Measurements from ENCODE around the gene AP3M1.

AP3M1 gene

DNA sequence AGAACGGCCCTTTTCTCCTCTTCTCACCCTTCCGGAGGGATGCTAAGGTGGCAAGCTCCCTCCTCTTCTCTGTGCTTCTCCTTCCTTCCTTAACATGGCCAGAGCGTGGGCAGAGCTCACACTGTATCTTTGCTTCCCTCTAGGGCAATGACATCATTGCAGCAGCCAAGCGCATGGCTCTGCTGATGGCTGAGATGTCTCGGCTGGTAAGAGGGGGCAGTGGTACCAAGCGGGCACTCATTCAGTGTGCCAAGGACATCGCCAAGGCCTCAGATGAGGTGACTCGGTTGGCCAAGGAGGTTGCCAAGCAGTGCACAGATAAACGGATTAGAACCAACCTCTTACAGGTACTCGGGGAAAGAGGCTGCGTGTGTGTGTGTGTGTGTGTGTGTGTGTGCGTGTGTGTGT is 36.6 kb downstream of the AP3M1 start:
- no peak overlapping the region for H3K27ac ChIP-seq (ENCODE audit: low read length)

DNA sequence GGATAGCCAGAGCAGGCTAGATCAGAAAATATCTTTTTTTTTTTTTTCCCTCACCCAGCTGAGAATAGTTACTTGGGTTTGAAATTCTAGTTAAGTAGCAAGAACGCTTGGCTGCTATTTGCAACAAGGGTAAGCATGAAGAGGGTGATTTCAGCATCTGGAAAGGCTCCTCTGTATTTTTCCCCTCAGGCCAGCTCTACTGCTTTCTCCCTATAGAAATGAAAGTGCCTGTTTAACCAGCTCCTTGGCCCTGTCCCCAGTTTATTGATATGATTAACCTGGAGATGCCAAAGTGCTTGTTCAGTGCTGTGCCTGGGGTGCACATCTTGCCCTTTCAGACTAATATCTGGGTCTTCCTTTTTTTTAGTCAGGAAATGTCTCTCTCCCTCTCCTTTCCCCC is 37.1 kb downstream of the AP3M1 start:
- no peaks in the 10 kb centered on the region for H3K79me2 ChIP-seq (ENCODE audit: low read length)
- no peak overlapping the region for H3K4me2 ChIP-seq (ENCODE audit: low read depth, low read length)
- H3K27ac ChIP-seq (ENCODE audit: low read length) = no peak overlapping the region
- no peaks in the 10 kb centered on the region for H3K9me3 ChIP-seq (replicated peaks; ENCODE audit: insufficient read depth, low read length)
- no peaks in the 10 kb centered on the region for H3F3A ChIP-seq (ENCODE audit: insufficient read depth, low read length)
- DNase-seq = no peak
- H3K9me2 ChIP-seq (replicated peaks; ENCODE audit: insufficient read depth, low read length) = no peaks in the 10 kb centered on the region
- no peak overlapping the region for H2AFZ ChIP-seq (ENCODE audit: low read length)
- H3K4me1 ChIP-seq (ENCODE audit: low read length) = no peaks in the 10 kb centered on the region
- H3K9ac ChIP-seq (ENCODE audit: low read length) = no peak overlapping the region
- H3K4me3 ChIP-seq (ENCODE audit: low read length) = no peak overlapping the region
- no peaks in the 10 kb centered on the region for H4K20me1 ChIP-seq (ENCODE audit: insufficient read depth, low read length)
- no peaks in the 10 kb centered on the region for H3K36me3 ChIP-seq (replicated peaks; ENCODE audit: insufficient read depth, low read length)
- TF ChIP-seq, protein P1, sequence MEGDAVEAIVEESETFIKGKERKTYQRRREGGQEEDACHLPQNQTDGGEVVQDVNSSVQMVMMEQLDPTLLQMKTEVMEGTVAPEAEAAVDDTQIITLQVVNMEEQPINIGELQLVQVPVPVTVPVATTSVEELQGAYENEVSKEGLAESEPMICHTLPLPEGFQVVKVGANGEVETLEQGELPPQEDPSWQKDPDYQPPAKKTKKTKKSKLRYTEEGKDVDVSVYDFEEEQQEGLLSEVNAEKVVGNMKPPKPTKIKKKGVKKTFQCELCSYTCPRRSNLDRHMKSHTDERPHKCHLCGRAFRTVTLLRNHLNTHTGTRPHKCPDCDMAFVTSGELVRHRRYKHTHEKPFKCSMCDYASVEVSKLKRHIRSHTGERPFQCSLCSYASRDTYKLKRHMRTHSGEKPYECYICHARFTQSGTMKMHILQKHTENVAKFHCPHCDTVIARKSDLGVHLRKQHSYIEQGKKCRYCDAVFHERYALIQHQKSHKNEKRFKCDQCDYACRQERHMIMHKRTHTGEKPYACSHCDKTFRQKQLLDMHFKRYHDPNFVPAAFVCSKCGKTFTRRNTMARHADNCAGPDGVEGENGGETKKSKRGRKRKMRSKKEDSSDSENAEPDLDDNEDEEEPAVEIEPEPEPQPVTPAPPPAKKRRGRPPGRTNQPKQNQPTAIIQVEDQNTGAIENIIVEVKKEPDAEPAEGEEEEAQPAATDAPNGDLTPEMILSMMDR (IDR thresholded peaks at IDR 0.05; ENCODE audit: low read length) = no peak
- TF ChIP-seq EZH2phosphoT487 (IDR thresholded peaks at IDR 0.05; ENCODE audit: low read length) = no peak
- TF ChIP-seq EZH2 (optimal IDR thresholded peaks at IDR 0.05; ENCODE audit: low read depth, low read length) = no peak
- H3K27me3 ChIP-seq (replicated peaks; ENCODE audit: insufficient read depth, low read length) = no peaks in the 10 kb centered on the region

More for the DNA sequence above, 36.6 kb downstream of the AP3M1 start:
- Histone ChIP-seq H3K4me1 (ENCODE audit: low read length) (no peaks in the 10 kb centered on the region), H4K20me1 (ENCODE audit: insufficient read depth, low read length) (no peaks in the 10 kb centered on the region), H2AFZ (ENCODE audit: low read length) (no peak overlapping the region), H3K9me2 (replicated peaks; ENCODE audit: insufficient read depth, low read length) (no peaks in the 10 kb centered on the region), H3K79me2 (ENCODE audit: low read length) (no peaks in the 10 kb centered on the region), H3F3A (ENCODE audit: insufficient read depth, low read length) (no peaks in the 10 kb centered on the region), H3K27me3 (replicated peaks; ENCODE audit: insufficient read depth, low read length) (no peaks in the 10 kb centered on the region), H3K9me3 (replicated peaks; ENCODE audit: insufficient read depth, low read length) (no peaks in the 10 kb centered on the region), H3K4me3 (ENCODE audit: low read length) (no peak overlapping the region), H3K36me3 (replicated peaks; ENCODE audit: insufficient read depth, low read length) (no peaks in the 10 kb centered on the region), H3K4me2 (ENCODE audit: low read depth, low read length) (no peak overlapping the region), H3K9ac (ENCODE audit: low read length) (no peak overlapping the region)
- no peak for DNase-seq
- TF ChIP-seq EZH2phosphoT487 (IDR thresholded peaks at IDR 0.05; ENCODE audit: low read length) (no peak), EZH2 (optimal IDR thresholded peaks at IDR 0.05; ENCODE audit: low read depth, low read length) (no peak)
- TF ChIP-seq, protein P1 (IDR thresholded peaks at IDR 0.05; ENCODE audit: low read length) = no peak

DNA sequence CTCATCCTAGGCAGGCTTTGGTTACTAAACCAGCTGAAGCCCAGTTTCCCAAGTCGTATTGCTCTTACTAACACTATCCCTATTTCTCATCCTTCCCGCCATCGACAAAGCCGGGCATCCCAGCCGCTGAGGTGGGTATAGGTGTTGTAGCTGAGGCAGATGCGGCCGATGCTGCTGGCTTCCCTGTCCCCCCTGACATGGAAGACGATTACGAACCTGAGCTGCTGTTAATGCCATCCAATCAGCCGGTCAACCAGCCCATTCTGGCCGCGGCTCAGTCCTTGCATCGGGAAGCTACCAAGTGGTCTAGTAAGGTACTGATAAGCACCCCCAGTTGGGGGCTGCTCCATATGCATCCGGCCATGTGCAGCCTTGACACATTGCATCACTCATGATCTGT is 38.8 kb downstream of the AP3M1 start:
- no peaks in the 10 kb centered on the region for H3K4me1 ChIP-seq (ENCODE audit: low read length)
- H3K27me3 ChIP-seq (replicated peaks; ENCODE audit: insufficient read depth, low read length) = no peaks in the 10 kb centered on the region
- no peak overlapping the region for H3K4me3 ChIP-seq (ENCODE audit: low read length)
- no peak overlapping the region for H3K27ac ChIP-seq (ENCODE audit: low read length)
- no peaks in the 10 kb centered on the region for H3K9me2 ChIP-seq (replicated peaks; ENCODE audit: insufficient read depth, low read length)
- no peaks in the 10 kb centered on the region for H3K36me3 ChIP-seq (replicated peaks; ENCODE audit: insufficient read depth, low read length)
- no peaks in the 10 kb centered on the region for H3K79me2 ChIP-seq (ENCODE audit: low read length)
- H3K4me2 ChIP-seq (ENCODE audit: low read depth, low read length) = no peak overlapping the region
- H3K9ac ChIP-seq (ENCODE audit: low read length) = no peak overlapping the region
- no peaks in the 10 kb centered on the region for H3F3A ChIP-seq (ENCODE audit: insufficient read depth, low read length)
- H2AFZ ChIP-seq (ENCODE audit: low read length) = no peak overlapping the region
- DNase-seq = no peak
- no peaks in the 10 kb centered on the region for H3K9me3 ChIP-seq (replicated peaks; ENCODE audit: insufficient read depth, low read length)
- no peaks in the 10 kb centered on the region for H4K20me1 ChIP-seq (ENCODE audit: insufficient read depth, low read length)
- no peak for TF ChIP-seq EZH2phosphoT487 (IDR thresholded peaks at IDR 0.05; ENCODE audit: low read length)
- no peak for TF ChIP-seq EZH2 (optimal IDR thresholded peaks at IDR 0.05; ENCODE audit: low read depth, low read length)
- TF ChIP-seq, protein P1 (IDR thresholded peaks at IDR 0.05; ENCODE audit: low read length) = no peak

Measured in MM.1S (cell line).